Endodermal cell (in vitro differentiated cells): ENCODE measurements around the gene GRHL3. TPM values are rescaled to one million over a fixed set of nuclear protein-coding genes. Genes with fewer than 3 reads are reported as not detected.

Experiments
- DNase-seq: peaks from one replicate; pipeline ENCODE4 v3.0.0-alpha.2; 2017
- H3K27ac ChIP-seq: 2 replicates; pipeline ENCODE4 v1.5.1; 2013; ENCODE audit warnings: mild to moderate bottlenecking, low read depth, low read length, moderate library complexity
- H3K27me3 ChIP-seq: 2 replicates; pipeline ENCODE4 v1.6.1; 2013; ENCODE audit warnings: mild to moderate bottlenecking, low read length, moderate library complexity; ENCODE audit not compliant: insufficient read depth, control insufficient read depth, poor library complexity, severe bottlenecking
- H3K36me3 ChIP-seq: 2 replicates; pipeline ENCODE4 v1.7.0; 2013; ENCODE audit warnings: mild to moderate bottlenecking, low read length, moderate library complexity; ENCODE audit not compliant: control insufficient read depth, insufficient read depth
- H3K4me1 ChIP-seq: one replicate; pipeline ENCODE4 v1.7.0; 2013; ENCODE audit warnings: low read length; ENCODE audit not compliant: control insufficient read depth, insufficient read depth
- H3K4me3 ChIP-seq: 2 replicates; pipeline ENCODE4 v1.5.1; 2013; ENCODE audit warnings: mild to moderate bottlenecking, low read length, moderate library complexity
- H3K9ac ChIP-seq: 2 replicates; pipeline ENCODE4 v1.6.1; 2013; ENCODE audit warnings: mild to moderate bottlenecking, low read length, moderate library complexity; ENCODE audit not compliant: poor library complexity, severe bottlenecking; ENCODE audit errors: extremely low read depth
- H3K9me3 ChIP-seq: 2 replicates; pipeline ENCODE4 v1.6.1; 2013; ENCODE audit warnings: mild to moderate bottlenecking, low read length, moderate library complexity; ENCODE audit not compliant: control insufficient read depth
- H3K27ac Mint-ChIP-seq: 2 replicates; pipeline ENCODE4 v1.8.0; 2020; ENCODE audit warnings: mixed read lengths
- H3K27me3 Mint-ChIP-seq: 2 replicates; pipeline ENCODE4 v1.8.0; 2021; ENCODE audit warnings: mild to moderate bottlenecking, mixed read lengths; ENCODE audit not compliant: insufficient read depth
- H3K36me3 Mint-ChIP-seq: 2 replicates; pipeline ENCODE4 v1.8.0; 2020; ENCODE audit warnings: low read depth, mixed read lengths
- H3K4me1 Mint-ChIP-seq: 2 replicates; pipeline ENCODE4 v1.8.0; 2020; ENCODE audit warnings: mixed read lengths
- H3K4me3 Mint-ChIP-seq: 2 replicates; pipeline ENCODE4 v1.8.0; 2020; ENCODE audit warnings: mild to moderate bottlenecking, moderate library complexity, mixed read lengths
- H3K9me3 Mint-ChIP-seq: 2 replicates; pipeline ENCODE4 v1.8.0; 2020; ENCODE audit warnings: mild to moderate bottlenecking, mixed read lengths
- CTCF ChIP-seq: fragments of 200-600 bp; sonication (generic); conservative IDR thresholded peaks from 2 replicates; pipeline ENCODE4 v1.5.0; 2021; ENCODE audit warnings: antibody characterized with exemption, mild to moderate bottlenecking
- WGBS, 2 experiments: methylation state at CpG; one replicate each; pipeline versions ENCODE4 v1.1.5 to v1.1.7; 2013; ENCODE audit warnings: missing lambda C conversion rate in 2 of 2, mixed read lengths in 1 of 2; ENCODE audit not compliant: insufficient coverage in 1 of 2, insufficient read length in 1 of 2; 5-methylcytosine and 5-hydroxymethylcytosine counted together
- total RNA-seq, 2 donors: library from RNA; stranded (reverse); fragmentation: NEBNext Ultra II Directional in 1 of 2; extraction: Animal tissue kit (Norgen Biotek cat#: 25700) in 1 of 2; gene quantifications; 2 replicates in 1 of 2; 3 replicates in 1 of 2; pipeline ENCODE4 v1.2.1, GENCODE V29; 2021

Gene GRHL3
- total RNA-seq, 2 donors from 2014 or later, result 1.8 to 2.5 TPM

GRCh38 chr1:24303600-24303999 lies 15.6 kb upstream of the GRHL3 start:
- Mint-ChIP-seq H3K4me1 (peaks cover 7% of the 10 kb centered on the region), H3K27me3 (no peaks in the 10 kb centered on the region), H3K9me3 (no peaks in the 10 kb centered on the region), H3K4me3 (no peak overlapping the region), H3K27ac (no peak overlapping the region), H3K36me3 (no peaks in the 10 kb centered on the region)
- no peak overlapping the region for H3K27ac ChIP-seq
- H3K36me3 ChIP-seq, result no peaks in the 10 kb centered on the region
- H3K9me3 ChIP-seq, result no peaks in the 10 kb centered on the region
- no peak for DNase-seq
- no peaks in the 10 kb centered on the region for H3K4me1 ChIP-seq
- TF ChIP-seq CTCF, result no peak
- 97 to 100% methylated on average over 2 to 4 of the region's 4 CpGs for WGBS, 2 experiments
- no peak overlapping the region for H3K9ac ChIP-seq
- no peak overlapping the region for H3K4me3 ChIP-seq
- no peaks in the 10 kb centered on the region for H3K27me3 ChIP-seq

- Histone ChIP-seq H3K36me3 (no peaks in the 10 kb centered on the region), H3K4me1 (no peaks in the 10 kb centered on the region), H3K9ac (no peak overlapping the region), H3K27ac (no peak overlapping the region), H3K27me3 (no peaks in the 10 kb centered on the region), H3K9me3 (no peaks in the 10 kb centered on the region), H3K4me3 (no peak overlapping the region)
- no peak for DNase-seq
- TF ChIP-seq CTCF, result peak; percentile 55
- WGBS, 2 experiments, result 56 to 76% methylated on average over 1 to 3 of the region's 3 CpGs
- Mint-ChIP-seq H3K4me1 (peaks cover 9% of the 10 kb centered on the region), H3K27ac (no peak overlapping the region), H3K27me3 (no peaks in the 10 kb centered on the region), H3K4me3 (no peak overlapping the region), H3K9me3 (no peaks in the 10 kb centered on the region), H3K36me3 (no peaks in the 10 kb centered on the region)
These were observed 14.4 kb upstream of the GRHL3 start for GRCh38 chr1:24304763-24305162.

GRCh38 chr1:24308365-24309015 lies 10.7 kb upstream of the GRHL3 start:
- Mint-ChIP-seq H3K27ac (no peak overlapping the region), H3K4me3 (no peak overlapping the region), H3K4me1 (peaks cover 11% of the 10 kb centered on the region), H3K9me3 (no peaks in the 10 kb centered on the region), H3K36me3 (no peaks in the 10 kb centered on the region), H3K27me3 (no peaks in the 10 kb centered on the region)
- H3K9me3 ChIP-seq, result no peaks in the 10 kb centered on the region
- WGBS, 2 experiments, result 31 to 44% methylated on average over 4 to 7 of the region's 7 CpGs
- H3K9ac ChIP-seq, result no peak overlapping the region
- no peaks in the 10 kb centered on the region for H3K27me3 ChIP-seq
- no peak overlapping the region for H3K4me3 ChIP-seq
- no peaks in the 10 kb centered on the region for H3K4me1 ChIP-seq
- H3K36me3 ChIP-seq, result no peaks in the 10 kb centered on the region
- TF ChIP-seq CTCF, result peak; percentile 76
- DNase-seq, result peak; percentile 90
- peak overlapping the region; percentile 29 for H3K27ac ChIP-seq
